HCT116 (cell line): ENCODE data around the gene PCNX1.

Experiments
- CEBPB ChIP-seq: IDR thresholded peaks from 2 replicates; pipeline ENCODE4 v1.6.1; 2012; ENCODE audit warnings: low read depth
- CTCF ChIP-seq, 3 experiments: fragments of 200-600 bp in 1 of 3; sonication (generic) in 1 of 3; IDR thresholded peaks in 2 of 3; conservative IDR thresholded peaks in 1 of 3; 2 replicates each; pipeline ENCODE4 v1.5.1; 2012 to 2017; ENCODE audit warnings: low read depth in 2 of 3, low read length in 2 of 3, antibody characterized with exemption in 1 of 3, borderline replicate concordance in 1 of 3, control low read depth in 1 of 3, mild to moderate bottlenecking in 1 of 3, mixed read lengths in 1 of 3, mixed run types in 1 of 3, moderate library complexity in 1 of 3; ENCODE audit not compliant: insufficient read depth in 1 of 3
- EGR1 ChIP-seq: IDR thresholded peaks from 2 replicates; pipeline ENCODE4 v1.6.1; 2012; ENCODE audit warnings: low read depth
- ELF1 ChIP-seq: IDR thresholded peaks from 2 replicates; pipeline ENCODE4 v1.6.1; 2012; ENCODE audit warnings: low read depth, borderline replicate concordance
- FOSL1 ChIP-seq: IDR thresholded peaks from 2 replicates; pipeline ENCODE4 v1.6.1; 2012; ENCODE audit warnings: low read depth
- POLR2A ChIP-seq: IDR thresholded peaks from 2 replicates; pipeline ENCODE4 v1.7.0; 2011; ENCODE audit warnings: borderline replicate concordance; ENCODE audit not compliant: insufficient read depth, insufficient read length; ENCODE audit errors: extremely low read depth
- POLR2AphosphoS5 ChIP-seq: IDR thresholded peaks from 2 replicates; pipeline ENCODE4 v1.6.1; 2011; ENCODE audit warnings: mild to moderate bottlenecking, low read depth, low read length, moderate library complexity
- RAD21 ChIP-seq: IDR thresholded peaks from 2 replicates; pipeline ENCODE4 v1.6.1; 2012; ENCODE audit warnings: low read depth, mild to moderate bottlenecking
- SIN3A ChIP-seq: IDR thresholded peaks from 2 replicates; pipeline ENCODE4 v1.6.1; 2012; ENCODE audit warnings: low read depth
- YY1 ChIP-seq: IDR thresholded peaks from 2 replicates; pipeline ENCODE4 v1.6.1; 2011; ENCODE audit warnings: low read length, low read depth, moderate library complexity, mild to moderate bottlenecking; ENCODE audit not compliant: insufficient replicate concordance; ENCODE audit errors: extremely low read depth
- TF ChIP-seq, protein P1 (sequence below): IDR thresholded peaks from 2 replicates; pipeline ENCODE4 v1.6.1; 2012

- no peak for TF ChIP-seq POLR2A
- no peak for TF ChIP-seq EGR1
- TF ChIP-seq CTCF (IDR thresholded peaks at IDR 0.05 in 2 of 3, conservative IDR thresholded peaks at IDR 0.05 in 1 of 3; ENCODE audit: borderline replicate concordance in 1 of 3, insufficient read depth in 1 of 3, low read depth in 2 of 3, low read length in 2 of 3): peak; percentile 75 to 96 (median 91)
- no peak for TF ChIP-seq POLR2AphosphoS5
- TF ChIP-seq YY1: no peak
- no peak for TF ChIP-seq SIN3A
- TF ChIP-seq CEBPB: no peak
- no peak for TF ChIP-seq FOSL1
- TF ChIP-seq, protein P1, sequence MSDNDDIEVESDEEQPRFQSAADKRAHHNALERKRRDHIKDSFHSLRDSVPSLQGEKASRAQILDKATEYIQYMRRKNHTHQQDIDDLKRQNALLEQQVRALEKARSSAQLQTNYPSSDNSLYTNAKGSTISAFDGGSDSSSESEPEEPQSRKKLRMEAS: no peak
- TF ChIP-seq RAD21: peak; percentile 97
- no peak for TF ChIP-seq ELF1
Measured at GRCh38 chr14:71138448-71139293, 231.4 kb downstream of the PCNX1 start.
